Lung (tissue), 12 donors: ENCODE measurements around the gene COQ10B. TPM values are rescaled to one million over a fixed set of nuclear protein-coding genes. Genes with fewer than 3 reads are reported as not detected.
A peak's percentile ranks its signal among the peaks of the same experiment; 100 is the strongest.

Experiments used
- ATAC-seq: fragments of 200-7000 bp; cut with Tn5 transposase; one replicate; pipeline ENCODE4 v1.9.1; 2020; ENCODE audit warnings: moderate number of reproducible peaks; ENCODE audit not compliant: insufficient read depth, low FRiP score
- DNase-seq, 3 donors: peaks; one replicate each; pipeline ENCODE4 v3.0.0-alpha.2; 2013 to 2017
- H3K27ac ChIP-seq, 2 donors: one replicate each; pipeline ENCODE4 v1.5.1; 2013; ENCODE audit warnings: mild to moderate bottlenecking in 2 of 2, moderate library complexity in 2 of 2, control low read depth in 1 of 2, inconsistent platforms in 1 of 2, low read depth in 1 of 2, low read length in 1 of 2
- H3K27me3 ChIP-seq, 3 donors: one replicate each; pipeline ENCODE4 v1.5.1; 2013; ENCODE audit warnings: low read length in 2 of 3; ENCODE audit not compliant: control insufficient read depth in 3 of 3, insufficient read depth in 3 of 3
- H3K36me3 ChIP-seq, 4 donors: one replicate each; pipeline ENCODE4 v1.5.1; 2013; ENCODE audit warnings: low read length in 4 of 4, mild to moderate bottlenecking in 1 of 4, moderate library complexity in 1 of 4; ENCODE audit not compliant: control insufficient read depth in 4 of 4, insufficient read depth in 4 of 4
- H3K4me1 ChIP-seq, 5 donors: one replicate each; pipeline ENCODE4 v1.5.1; 2013; ENCODE audit warnings: low read length in 5 of 5, mild to moderate bottlenecking in 2 of 5, moderate library complexity in 1 of 5; ENCODE audit not compliant: control insufficient read depth in 5 of 5, insufficient read depth in 5 of 5
- H3K4me3 ChIP-seq: one replicate; pipeline ENCODE4 v1.5.1; 2013; ENCODE audit warnings: mild to moderate bottlenecking, control low read depth, moderate library complexity
- H3K9ac ChIP-seq, 2 donors: one replicate each; pipeline ENCODE4 v1.5.1; 2013; ENCODE audit warnings: low read length in 2 of 2, control low read depth in 1 of 2; ENCODE audit not compliant: insufficient read depth in 1 of 2
- H3K9me3 ChIP-seq, 4 donors: one replicate each; pipeline ENCODE4 v1.5.1; 2013; ENCODE audit warnings: low read length in 3 of 4, mild to moderate bottlenecking in 1 of 4, moderate library complexity in 1 of 4; ENCODE audit not compliant: control insufficient read depth in 4 of 4, insufficient read depth in 3 of 4
- WGBS, 2 donors: extraction: QIAGEN DNeasy Blood & Tissue Kit; methylation state at CpG; one replicate each; pipeline ENCODE4 v1.1.7; 2013; 5-methylcytosine and 5-hydroxymethylcytosine counted together
- polyA plus RNA-seq, 2 donors: library from polyadenylated mRNA; stranded (reverse); fragments of 200-250 nt; gene quantifications; one replicate each; pipeline ENCODE4 v1.2.1, GENCODE V29; 2013
- total RNA-seq, 2 donors: library from RNA; depleted of rRNA in 1 of 2; stranded (reverse); fragments of >200 nt in 1 of 2; gene quantifications; one replicate each; pipeline ENCODE4 v1.2.1, GENCODE V29; 2014 to 2021
- TF ChIP-seq, protein P1 (sequence below): IDR thresholded peaks from 2 replicates; pipeline ENCODE4 v1.5.1; 2012; ENCODE audit warnings: mild to moderate bottlenecking; ENCODE audit errors: control extremely low read depth, extremely low read depth
- donor health status: control.
- donor health status: control.
- donor health status: Bipolar disorder and iron deficiency.
- donor health status: healthy.
- donor health status: DM: yes; HTN: yes; CAD: no.

COQ10B gene
- total and polyA plus RNA-seq, 4 donors, result 13.3 to 26.8 (median 20.9) TPM

DNA sequence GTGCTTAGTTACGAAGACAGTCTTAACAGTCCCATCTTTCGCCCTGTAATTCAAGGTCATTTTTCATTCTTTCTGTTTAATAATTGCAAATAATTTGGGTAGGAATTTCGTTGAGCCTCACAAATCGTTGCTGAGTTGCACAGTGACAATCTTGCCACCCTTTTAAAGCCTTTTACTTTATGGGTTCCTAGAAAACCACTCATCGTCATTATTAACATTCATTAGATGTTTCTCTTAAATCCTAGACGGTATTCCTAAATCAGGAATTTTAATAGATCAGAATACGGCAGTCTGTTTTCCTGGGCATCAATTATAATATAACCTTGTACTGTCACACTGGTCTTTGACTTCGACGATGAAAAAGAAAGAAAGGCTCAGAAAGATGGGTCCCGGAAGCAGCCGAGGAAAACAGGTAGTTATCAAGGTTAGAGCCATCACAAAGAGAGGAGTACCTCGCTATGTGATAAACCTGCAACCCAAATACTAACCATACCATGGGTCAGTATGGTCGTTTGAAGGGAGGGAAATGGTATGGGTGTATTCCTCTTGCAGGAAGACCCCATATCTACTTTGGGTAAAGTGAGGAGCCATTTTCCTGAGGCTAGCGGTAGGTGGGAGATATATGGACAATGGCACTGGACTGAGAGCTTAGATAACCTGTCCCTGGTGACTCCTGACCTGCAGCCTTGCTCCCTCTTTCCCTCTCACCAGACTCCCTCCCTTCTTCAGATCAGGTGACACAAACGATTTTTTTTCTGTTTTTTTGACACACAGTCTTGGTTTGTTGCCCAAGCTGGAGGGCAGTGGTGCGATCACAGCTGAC is 17.5 kb upstream of the COQ10B start:
- TF ChIP-seq, protein P1, sequence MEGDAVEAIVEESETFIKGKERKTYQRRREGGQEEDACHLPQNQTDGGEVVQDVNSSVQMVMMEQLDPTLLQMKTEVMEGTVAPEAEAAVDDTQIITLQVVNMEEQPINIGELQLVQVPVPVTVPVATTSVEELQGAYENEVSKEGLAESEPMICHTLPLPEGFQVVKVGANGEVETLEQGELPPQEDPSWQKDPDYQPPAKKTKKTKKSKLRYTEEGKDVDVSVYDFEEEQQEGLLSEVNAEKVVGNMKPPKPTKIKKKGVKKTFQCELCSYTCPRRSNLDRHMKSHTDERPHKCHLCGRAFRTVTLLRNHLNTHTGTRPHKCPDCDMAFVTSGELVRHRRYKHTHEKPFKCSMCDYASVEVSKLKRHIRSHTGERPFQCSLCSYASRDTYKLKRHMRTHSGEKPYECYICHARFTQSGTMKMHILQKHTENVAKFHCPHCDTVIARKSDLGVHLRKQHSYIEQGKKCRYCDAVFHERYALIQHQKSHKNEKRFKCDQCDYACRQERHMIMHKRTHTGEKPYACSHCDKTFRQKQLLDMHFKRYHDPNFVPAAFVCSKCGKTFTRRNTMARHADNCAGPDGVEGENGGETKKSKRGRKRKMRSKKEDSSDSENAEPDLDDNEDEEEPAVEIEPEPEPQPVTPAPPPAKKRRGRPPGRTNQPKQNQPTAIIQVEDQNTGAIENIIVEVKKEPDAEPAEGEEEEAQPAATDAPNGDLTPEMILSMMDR, result no peak
- Histone ChIP-seq H3K4me3 (peak overlapping the region; percentile 55), H3K9me3 (no peaks in the 10 kb centered on the region), H3K27me3 (no peaks in the 10 kb centered on the region), H3K4me1 (peaks cover 4 to 23% (median 8%) of the 10 kb centered on the region in 5 donors), H3K9ac (peak overlapping the region; percentile 99), H3K36me3 (peaks cover 0 to 7% (median 0%) of the 10 kb centered on the region in 4 donors), H3K27ac (peak overlapping the region; percentile 91 to 99)
- WGBS, 2 donors, result 27 to 28% methylated on average over 16 of the region's 16 CpGs
- no peak for ATAC-seq
- peak in 1 of 3 donors; percentile 26 for DNase-seq

DNA sequence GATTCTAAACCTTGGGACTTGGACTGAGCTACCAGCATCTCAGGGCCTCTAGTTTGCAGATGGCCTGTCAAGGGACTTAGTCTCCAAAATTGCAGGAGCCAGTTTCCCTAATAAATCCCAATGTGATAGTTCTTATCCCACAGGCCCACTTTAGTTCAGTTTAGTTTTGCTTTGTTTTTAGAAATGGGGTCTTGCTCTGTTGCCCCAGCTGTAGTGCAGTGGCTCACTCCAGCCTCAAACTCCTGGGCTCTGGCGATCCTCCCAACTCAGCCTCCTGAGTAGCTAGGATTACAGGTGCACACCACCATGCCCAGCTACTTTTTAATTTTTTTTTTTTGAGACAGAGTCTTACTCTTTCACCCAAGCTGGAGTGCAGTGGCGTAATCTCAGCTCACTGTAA is 16.0 kb upstream of the COQ10B start:
- Histone ChIP-seq H3K27me3 (no peaks in the 10 kb centered on the region), H3K9ac (no peak overlapping the region), H3K4me1 (peaks cover 4 to 16% (median 8%) of the 10 kb centered on the region in 5 donors), H3K27ac (no peak overlapping the region), H3K36me3 (peaks cover 0 to 7% (median 0%) of the 10 kb centered on the region in 4 donors), H3K9me3 (no peaks in the 10 kb centered on the region), H3K4me3 (no peak overlapping the region)
- DNase-seq (no peak), ATAC-seq (no peak)
- TF ChIP-seq, protein P1, result no peak
- WGBS, 2 donors, result 98 to 99% methylated on average over 2 of the region's 2 CpGs

DNA sequence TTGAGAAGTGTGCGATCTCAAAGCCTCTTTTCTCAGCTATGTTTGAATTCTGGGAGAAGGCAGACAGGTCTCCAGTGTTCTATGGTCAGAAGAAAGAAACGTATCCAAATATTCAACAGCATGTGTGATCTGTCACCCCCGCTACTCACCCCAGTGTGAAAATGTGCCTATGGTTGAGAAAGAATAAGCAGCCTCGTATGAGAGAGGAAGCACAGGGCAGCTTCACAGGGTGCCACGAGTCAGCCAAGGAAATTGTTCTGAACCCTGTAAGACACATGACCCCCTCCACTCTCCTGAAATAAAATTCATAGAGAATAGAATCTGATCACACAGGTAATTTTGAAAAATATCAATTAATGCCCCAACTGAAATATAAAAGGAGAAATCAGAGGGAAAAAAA is 10.5 kb upstream of the COQ10B start:
- Histone ChIP-seq H3K27ac (no peak overlapping the region), H3K4me1 (no peaks in the 10 kb centered on the region), H3K27me3 (no peaks in the 10 kb centered on the region), H3K4me3 (no peak overlapping the region), H3K9ac (no peak overlapping the region), H3K36me3 (no peaks in the 10 kb centered on the region), H3K9me3 (no peaks in the 10 kb centered on the region)
- WGBS, 2 donors, result 32 to 38% methylated on average over 5 of the region's 5 CpGs
- DNase-seq, result peak in 2 of 3 donors; percentile 10 to 17
- no peak for ATAC-seq
- TF ChIP-seq, protein P1, result no peak
